ENCODE results near the gene WDR26. TPM values are rescaled to one million over a fixed set of nuclear protein-coding genes. Genes with fewer than 3 reads are reported as not detected.
A peak's percentile ranks its signal among the peaks of the same experiment; 100 is the strongest.

WDR26 gene
- total and polyA plus RNA-seq, 9 of the 15 experiments (the other 6 are each of a cell fraction or from before 2014, with no cell fraction given): 11.5 to 66.0 (median 39.8) TPM

GRCh38 chr1:224392411-224393249, 42.0 kb downstream of the WDR26 start (continued):
- no peak for TF ChIP-seq TAF9B (IDR thresholded peaks at IDR 0.05; ENCODE audit: partially characterized antibody)
- TF ChIP-seq ESRRA (IDR thresholded peaks at IDR 0.05; ENCODE audit: borderline replicate concordance, low read depth): no peak
- TF ChIP-seq MAFG (tag; conservative IDR thresholded peaks at IDR 0.05): no peak
- peak; percentile 56; the same call in 1 of the 2 replicates for TF ChIP-seq ZNF592 (IDR thresholded peaks at IDR 0.05)
- TF ChIP-seq RCOR1 (IDR thresholded peaks at IDR 0.05; ENCODE audit: borderline replicate concordance in 1 of 2, low read depth in 2 of 2, low read length in 2 of 2): peak; percentile 90 to 98
- TF ChIP-seq ATF1 (CRISPR knock-in tag; IDR thresholded peaks at IDR 0.05): no peak
- TF ChIP-seq ATF1 (tag; IDR thresholded peaks at IDR 0.05): peak; percentile 34; the same call in 1 of the 2 replicates
- TF ChIP-seq ZNF280A (IDR thresholded peaks at IDR 0.05; ENCODE audit: low read depth, partially characterized antibody): no peak
- peak; percentile 89 for TF ChIP-seq FOXM1 (IDR thresholded peaks at IDR 0.05; ENCODE audit: low read depth)
- TF ChIP-seq FOXM1 (CRISPR knock-in tag; IDR thresholded peaks at IDR 0.05; ENCODE audit: low read depth): no peak
- TF ChIP-seq EP400 (IDR thresholded peaks at IDR 0.05): peak; percentile 30; the same call in 1 of the 2 replicates
- peak; percentile 81 to 84 for TF ChIP-seq TRIM24 (IDR thresholded peaks at IDR 0.05)
- TF ChIP-seq RB1 (IDR thresholded peaks at IDR 0.05; ENCODE audit: low read depth): 0 out of 2 replicates have a peak, but pooled peaks have one; percentile 22
- TF ChIP-seq ZNF408 (CRISPR knock-in tag; IDR thresholded peaks at IDR 0.05; ENCODE audit: low read depth): no peak
- peak; percentile 85 for TF ChIP-seq NFIC (IDR thresholded peaks at IDR 0.05)
- TF ChIP-seq SRSF1 (IDR thresholded peaks at IDR 0.05; ENCODE audit: low read depth, low read length): no peak
- no peak for TF ChIP-seq SREBF1 (IDR thresholded peaks at IDR 0.05; ENCODE audit: borderline replicate concordance, low read depth, low read length)
- peak; percentile 66; the same call in 1 of the 2 replicates for TF ChIP-seq HES1 (IDR thresholded peaks at IDR 0.05; ENCODE audit: low read depth)
- peak; percentile 40; the same call in 1 of the 2 replicates for TF ChIP-seq CREM (IDR thresholded peaks at IDR 0.05; ENCODE audit: low read depth)
- TF ChIP-seq MTA2 (IDR thresholded peaks at IDR 0.05; ENCODE audit: low read depth): peak; percentile 93
- TF ChIP-seq ZNF584 (CRISPR knock-in tag; IDR thresholded peaks at IDR 0.05; ENCODE audit: low read depth): 0 out of 2 replicates have a peak, but pooled peaks have one; percentile 40

All from K562 (cell line).